IPS-20b (cell line): ENCODE measurements around the gene PARD3B.

ENCODE experiments used
- H3K27ac ChIP-seq: one replicate; pipeline ENCODE4 v1.5.1; 2013; ENCODE audit warnings: low read length
- H3K27me3 ChIP-seq: 2 replicates; pipeline ENCODE4 v1.6.1; 2013; ENCODE audit warnings: mild to moderate bottlenecking, low read length, inconsistent platforms; ENCODE audit not compliant: insufficient read depth
- H3K36me3 ChIP-seq: 2 replicates; pipeline ENCODE4 v1.6.1; 2013; ENCODE audit warnings: low read depth, mild to moderate bottlenecking, inconsistent platforms, low read length, moderate library complexity; ENCODE audit not compliant: insufficient read depth
- H3K4me1 ChIP-seq: 2 replicates; pipeline ENCODE4 v1.6.1; 2013; ENCODE audit warnings: mild to moderate bottlenecking, control low read depth, inconsistent platforms, low read length, moderate library complexity; ENCODE audit not compliant: insufficient read depth
- H3K4me3 ChIP-seq: 2 replicates; pipeline ENCODE4 v1.5.1; 2013; ENCODE audit warnings: mild to moderate bottlenecking, low read length, inconsistent platforms
- H3K9ac ChIP-seq: 2 replicates; pipeline ENCODE4 v1.6.1; 2013; ENCODE audit warnings: low read depth, mild to moderate bottlenecking, inconsistent platforms, low read length, moderate library complexity
- H3K9me3 ChIP-seq: 2 replicates; pipeline ENCODE4 v1.6.1; 2013; ENCODE audit warnings: mild to moderate bottlenecking, low read depth, low read length, inconsistent platforms; ENCODE audit not compliant: insufficient read depth

Gene PARD3B

GRCh38 chr2:205297846-205298245, 752.6 kb downstream of the PARD3B start:
- Histone ChIP-seq H3K4me1 (peaks cover 21% of the 10 kb centered on the region), H3K4me3 (0 out of 2 replicates have a peak overlapping the region, but pooled peaks have one; percentile 8), H3K9me3 (no peaks in the 10 kb centered on the region), H3K27ac (peak overlapping the region; percentile 44), H3K27me3 (no peaks in the 10 kb centered on the region), H3K36me3 (no peaks in the 10 kb centered on the region), H3K9ac (no peak overlapping the region)

GRCh38 chr2:205311201-205311600, 765.9 kb downstream of the PARD3B start:
- Histone ChIP-seq H3K36me3 (no peaks in the 10 kb centered on the region), H3K27ac (no peak overlapping the region), H3K4me1 (no peaks in the 10 kb centered on the region), H3K27me3 (no peaks in the 10 kb centered on the region), H3K9me3 (no peaks in the 10 kb centered on the region), H3K4me3 (no peak overlapping the region), H3K9ac (no peak overlapping the region)

GRCh38 chr2:205321231-205321630, 776.0 kb downstream of the PARD3B start:
- Histone ChIP-seq H3K4me3 (no peak overlapping the region), H3K27ac (no peak overlapping the region), H3K27me3 (no peaks in the 10 kb centered on the region), H3K9ac (no peak overlapping the region), H3K9me3 (peaks cover 7% of the 10 kb centered on the region; the same call in 1 of the 2 replicates), H3K4me1 (0 out of 2 replicates have a peak, but pooled peaks cover 5% of the 10 kb centered on the region), H3K36me3 (no peaks in the 10 kb centered on the region)

- H3K9me3 ChIP-seq = peaks cover 7% of the 10 kb centered on the region; the same call in 1 of the 2 replicates
- 0 out of 2 replicates have a peak, but pooled peaks cover 5% of the 10 kb centered on the region for H3K4me1 ChIP-seq
- H3K36me3 ChIP-seq = no peaks in the 10 kb centered on the region
- no peaks in the 10 kb centered on the region for H3K27me3 ChIP-seq
- H3K9ac ChIP-seq = no peak overlapping the region
- H3K27ac ChIP-seq = no peak overlapping the region
- no peak overlapping the region for H3K4me3 ChIP-seq
Observed at GRCh38 chr2:205323929-205324328, 778.7 kb downstream of the PARD3B start.

GRCh38 chr2:205324355-205324754, 779.1 kb downstream of the PARD3B start:
- Histone ChIP-seq H3K27me3 (no peaks in the 10 kb centered on the region), H3K9me3 (peaks cover 7% of the 10 kb centered on the region; the same call in 1 of the 2 replicates), H3K9ac (no peak overlapping the region), H3K4me1 (0 out of 2 replicates have a peak, but pooled peaks cover 5% of the 10 kb centered on the region), H3K36me3 (no peaks in the 10 kb centered on the region), H3K4me3 (no peak overlapping the region), H3K27ac (no peak overlapping the region)

GRCh38 chr2:205333351-205333750, 788.1 kb downstream of the PARD3B start:
- Histone ChIP-seq H3K27me3 (no peaks in the 10 kb centered on the region), H3K9me3 (no peaks in the 10 kb centered on the region), H3K27ac (no peak overlapping the region), H3K4me3 (no peak overlapping the region), H3K4me1 (no peaks in the 10 kb centered on the region), H3K9ac (no peak overlapping the region), H3K36me3 (no peaks in the 10 kb centered on the region)

GRCh38 chr2:205337274-205337673, 792.0 kb downstream of the PARD3B start:
- H3K9me3 ChIP-seq = no peaks in the 10 kb centered on the region

GRCh38 chr2:205338156-205338555, 792.9 kb downstream of the PARD3B start:
- Histone ChIP-seq H3K4me1 (no peaks in the 10 kb centered on the region), H3K27ac (no peak overlapping the region), H3K4me3 (no peak overlapping the region)

More at GRCh38 chr2:205337274-205337673, 792.0 kb downstream of the PARD3B start:
- H3K4me1 ChIP-seq = no peaks in the 10 kb centered on the region
- H3K27ac ChIP-seq = no peak overlapping the region
- H3K4me3 ChIP-seq = no peak overlapping the region
- no peak overlapping the region for H3K9ac ChIP-seq
- no peaks in the 10 kb centered on the region for H3K36me3 ChIP-seq
- H3K27me3 ChIP-seq = no peaks in the 10 kb centered on the region

GRCh38 chr2:205343103-205343502, 797.8 kb downstream of the PARD3B start:
- Histone ChIP-seq H3K4me1 (peaks cover 12% of the 10 kb centered on the region; the same call in 1 of the 2 replicates), H3K27me3 (no peaks in the 10 kb centered on the region), H3K36me3 (no peaks in the 10 kb centered on the region), H3K27ac (no peak overlapping the region), H3K9ac (no peak overlapping the region), H3K9me3 (no peaks in the 10 kb centered on the region), H3K4me3 (no peak overlapping the region)

More at GRCh38 chr2:205338156-205338555, 792.9 kb downstream of the PARD3B start:
- no peaks in the 10 kb centered on the region for H3K36me3 ChIP-seq
- no peaks in the 10 kb centered on the region for H3K27me3 ChIP-seq
- no peaks in the 10 kb centered on the region for H3K9me3 ChIP-seq
- no peak overlapping the region for H3K9ac ChIP-seq

GRCh38 chr2:205346649-205347048, 801.4 kb downstream of the PARD3B start:
- Histone ChIP-seq H3K4me1 (peaks cover 15% of the 10 kb centered on the region; the same call in 1 of the 2 replicates), H3K36me3 (no peaks in the 10 kb centered on the region), H3K27ac (no peak overlapping the region), H3K9me3 (no peaks in the 10 kb centered on the region), H3K27me3 (no peaks in the 10 kb centered on the region), H3K9ac (no peak overlapping the region), H3K4me3 (no peak overlapping the region)

GRCh38 chr2:205347899-205348298, 802.6 kb downstream of the PARD3B start:
- Histone ChIP-seq H3K4me3 (no peak overlapping the region), H3K36me3 (no peaks in the 10 kb centered on the region), H3K27ac (no peak overlapping the region), H3K9ac (no peak overlapping the region), H3K9me3 (no peaks in the 10 kb centered on the region), H3K4me1 (peaks cover 15% of the 10 kb centered on the region; the same call in 1 of the 2 replicates), H3K27me3 (no peaks in the 10 kb centered on the region)

- H3K36me3 ChIP-seq = no peaks in the 10 kb centered on the region
- H3K27ac ChIP-seq = no peak overlapping the region
Observed at GRCh38 chr2:205352094-205352493, 806.8 kb downstream of the PARD3B start.

More at GRCh38 chr2:205352094-205352493, 806.8 kb downstream of the PARD3B start:
- Histone ChIP-seq H3K9me3 (no peaks in the 10 kb centered on the region), H3K27me3 (no peaks in the 10 kb centered on the region), H3K9ac (no peak overlapping the region), H3K4me3 (no peak overlapping the region), H3K4me1 (peaks cover 12% of the 10 kb centered on the region; the same call in 1 of the 2 replicates)
